Lung (tissue), 16 donors: ENCODE measurements around the gene CDHR4. TPM values are rescaled to one million over a fixed set of nuclear protein-coding genes. Genes with fewer than 3 reads are reported as not detected.

ENCODE experiments used
- ATAC-seq: fragments of 200-7000 bp; cut with Tn5 transposase; one replicate; pipeline ENCODE4 v1.9.1; 2020; ENCODE audit warnings: moderate number of reproducible peaks; ENCODE audit not compliant: insufficient read depth, low FRiP score
- DNase-seq, 3 donors: peaks; one replicate each; pipeline ENCODE4 v3.0.0-alpha.2; 2013 to 2017
- H3K27ac ChIP-seq, 2 donors: one replicate each; pipeline ENCODE4 v1.5.1; 2013; ENCODE audit warnings: mild to moderate bottlenecking in 2 of 2, moderate library complexity in 2 of 2, control low read depth in 1 of 2, inconsistent platforms in 1 of 2, low read depth in 1 of 2, low read length in 1 of 2
- H3K27me3 ChIP-seq, 3 donors: one replicate each; pipeline ENCODE4 v1.5.1; 2013; ENCODE audit warnings: low read length in 2 of 3; ENCODE audit not compliant: control insufficient read depth in 3 of 3, insufficient read depth in 3 of 3
- H3K36me3 ChIP-seq, 4 donors: one replicate each; pipeline ENCODE4 v1.5.1; 2013; ENCODE audit warnings: low read length in 4 of 4, mild to moderate bottlenecking in 1 of 4, moderate library complexity in 1 of 4; ENCODE audit not compliant: control insufficient read depth in 4 of 4, insufficient read depth in 4 of 4
- H3K4me1 ChIP-seq, 5 donors: one replicate each; pipeline ENCODE4 v1.5.1; 2013; ENCODE audit warnings: low read length in 5 of 5, mild to moderate bottlenecking in 2 of 5, moderate library complexity in 1 of 5; ENCODE audit not compliant: control insufficient read depth in 5 of 5, insufficient read depth in 5 of 5
- H3K4me3 ChIP-seq: one replicate; pipeline ENCODE4 v1.5.1; 2013; ENCODE audit warnings: mild to moderate bottlenecking, control low read depth, moderate library complexity
- H3K9ac ChIP-seq, 2 donors: one replicate each; pipeline ENCODE4 v1.5.1; 2013; ENCODE audit warnings: low read length in 2 of 2, control low read depth in 1 of 2; ENCODE audit not compliant: insufficient read depth in 1 of 2
- H3K9me3 ChIP-seq, 4 donors: one replicate each; pipeline ENCODE4 v1.5.1; 2013; ENCODE audit warnings: low read length in 3 of 4, mild to moderate bottlenecking in 1 of 4, moderate library complexity in 1 of 4; ENCODE audit not compliant: control insufficient read depth in 4 of 4, insufficient read depth in 3 of 4
- CTCF ChIP-seq: IDR thresholded peaks from 2 replicates; pipeline ENCODE4 v1.5.1; 2012; ENCODE audit warnings: mild to moderate bottlenecking; ENCODE audit errors: control extremely low read depth, extremely low read depth
- WGBS, 2 donors: extraction: QIAGEN DNeasy Blood & Tissue Kit; methylation state at CpG; one replicate each; pipeline ENCODE4 v1.1.7; 2013; 5-methylcytosine and 5-hydroxymethylcytosine counted together
- long read RNA-seq, 5 donors: transcript quantifications; one replicate each; lab custom pipeline, GENCODE V29; 2026
- polyA plus RNA-seq, 2 donors: library from polyadenylated mRNA; stranded (reverse); fragments of 200-250 nt; gene quantifications; one replicate each; pipeline ENCODE4 v1.2.1, GENCODE V29; 2013
- total RNA-seq, 2 donors: library from RNA; depleted of rRNA in 1 of 2; stranded (reverse); fragments of >200 nt in 1 of 2; gene quantifications; one replicate each; pipeline ENCODE4 v1.2.1, GENCODE V29; 2014 to 2021
- donor health status: control.
- donor health status: control.
- donor health status: Bipolar disorder and iron deficiency.
- donor health status: healthy.
- donor health status: DM: yes; HTN: yes; CAD: no.

Gene CDHR4
- total RNA-seq (10 to 100 TPM in 1 of 2 donors, 1 to 10 TPM in 1; 7.8 to 27.0 TPM), polyA plus RNA-seq (1 to 10 TPM; 6.3 to 9.8 TPM)
- long read RNA-seq, donor 1, partial matches to known transcripts, result 24 of 25 reads
- long read RNA-seq, donor 1, other reads (novel, unspliced or antisense), result 0 of 25 reads
- long read RNA-seq, donor 2, result 0 reads
- long read RNA-seq, donor 3, result 0 reads
- long read RNA-seq, donor 4, result 0 reads
- long read RNA-seq, donor 5, partial matches to known transcripts, result 0 of 1 reads
- long read RNA-seq, donor 5, other reads (novel, unspliced or antisense), result 0 of 1 reads

GRCh38 chr3:49799761-49800160, at the start of gene CDHR4:
TSS of gene CDHR4 (minus strand) at chr3:49799873. CDS start at chr3:49799812, 61 bp downstream.
- 75 to 83% methylated on average over 4 of the region's 4 CpGs for WGBS, 2 donors
- Histone ChIP-seq H3K9me3 (no peaks in the 10 kb centered on the region), H3K27ac (no peak within 1 kb of the TSS), H3K4me1 (peaks cover 0 to 11% (median 5%) of the 10 kb centered on the region in 5 donors), H3K4me3 (no peak within 1 kb of the TSS), H3K27me3 (no peaks in the 10 kb centered on the region), H3K9ac (no peak within 1 kb of the TSS), H3K36me3 (peaks cover 0 to 6% (median 0%) of the 10 kb centered on the region in 4 donors)
- TF ChIP-seq CTCF, result no peak
- ATAC-seq (no peak), DNase-seq (no peak)

GRCh38 chr3:49845694-49846093, 46.0 kb upstream of the CDHR4 start:
- ATAC-seq (no peak), DNase-seq (no peak)
- Histone ChIP-seq H3K9ac (no peak overlapping the region), H3K9me3 (no peaks in the 10 kb centered on the region), H3K27me3 (no peaks in the 10 kb centered on the region), H3K36me3 (no peaks in the 10 kb centered on the region), H3K4me3 (no peak overlapping the region), H3K27ac (no peak overlapping the region), H3K4me1 (peaks cover 0 to 3% (median 0%) of the 10 kb centered on the region in 5 donors)
- WGBS, 2 donors, result 85 to 94% methylated on average over 3 of the region's 3 CpGs
- TF ChIP-seq CTCF, result no peak

GRCh38 chr3:49844464-49845183, 45.0 kb upstream of the CDHR4 start:
- no peak for DNase-seq
- H3K27me3 ChIP-seq, result no peaks in the 10 kb centered on the region
- H3K9ac ChIP-seq, result no peak overlapping the region
- WGBS, 2 donors, result 82 to 83% methylated on average over 5 of the region's 5 CpGs
- H3K9me3 ChIP-seq, result no peaks in the 10 kb centered on the region
- H3K4me3 ChIP-seq, result no peak overlapping the region
- TF ChIP-seq CTCF, result no peak
- no peak for ATAC-seq
- H3K4me1 ChIP-seq, result peaks cover 0 to 9% (median 0%) of the 10 kb centered on the region in 5 donors
- H3K27ac ChIP-seq, result no peak overlapping the region
- no peaks in the 10 kb centered on the region for H3K36me3 ChIP-seq
